Fibroblast of lung (primary cell): ENCODE results near the gene RAB37.

Experiments
- EZH2 ChIP-seq: IDR thresholded peaks from 2 replicates; pipeline ENCODE4 v1.5.1; 2012; ENCODE audit warnings: low read length, control low read depth, mild to moderate bottlenecking; ENCODE audit errors: missing control alignments
- TF ChIP-seq, protein P1 (sequence below), 2 donors: IDR thresholded peaks in 1 of 2; conservative IDR thresholded peaks in 1 of 2; 1 replicate in 1 of 2; 2 replicates in 1 of 2; pipeline ENCODE4 v1.5.1; 2011 to 2012; ENCODE audit warnings: low read length in 2 of 2, control low read depth in 1 of 2, inconsistent platforms in 1 of 2, low read depth in 1 of 2, mild to moderate bottlenecking in 1 of 2

DNA sequence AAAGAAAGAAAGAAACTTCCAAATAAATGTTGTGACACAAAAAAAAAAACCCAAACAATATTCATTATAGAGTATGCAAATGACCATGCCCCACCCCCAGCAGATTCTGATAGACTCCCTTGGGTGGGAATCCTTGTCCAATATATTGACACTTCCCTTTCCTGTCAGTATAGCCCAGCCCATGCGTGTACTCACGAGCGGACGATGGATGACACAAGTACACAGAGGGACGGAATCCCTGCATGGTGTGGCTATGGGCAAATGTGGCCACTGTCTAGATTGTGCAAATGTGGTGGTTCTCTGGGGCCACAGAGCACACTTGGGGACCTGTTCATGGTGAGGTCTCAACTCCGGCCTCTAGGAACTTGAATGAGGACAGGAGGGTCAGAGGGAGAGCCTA lies 3.1 kb downstream of the RAB37 start:
- TF ChIP-seq, protein P1, sequence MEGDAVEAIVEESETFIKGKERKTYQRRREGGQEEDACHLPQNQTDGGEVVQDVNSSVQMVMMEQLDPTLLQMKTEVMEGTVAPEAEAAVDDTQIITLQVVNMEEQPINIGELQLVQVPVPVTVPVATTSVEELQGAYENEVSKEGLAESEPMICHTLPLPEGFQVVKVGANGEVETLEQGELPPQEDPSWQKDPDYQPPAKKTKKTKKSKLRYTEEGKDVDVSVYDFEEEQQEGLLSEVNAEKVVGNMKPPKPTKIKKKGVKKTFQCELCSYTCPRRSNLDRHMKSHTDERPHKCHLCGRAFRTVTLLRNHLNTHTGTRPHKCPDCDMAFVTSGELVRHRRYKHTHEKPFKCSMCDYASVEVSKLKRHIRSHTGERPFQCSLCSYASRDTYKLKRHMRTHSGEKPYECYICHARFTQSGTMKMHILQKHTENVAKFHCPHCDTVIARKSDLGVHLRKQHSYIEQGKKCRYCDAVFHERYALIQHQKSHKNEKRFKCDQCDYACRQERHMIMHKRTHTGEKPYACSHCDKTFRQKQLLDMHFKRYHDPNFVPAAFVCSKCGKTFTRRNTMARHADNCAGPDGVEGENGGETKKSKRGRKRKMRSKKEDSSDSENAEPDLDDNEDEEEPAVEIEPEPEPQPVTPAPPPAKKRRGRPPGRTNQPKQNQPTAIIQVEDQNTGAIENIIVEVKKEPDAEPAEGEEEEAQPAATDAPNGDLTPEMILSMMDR (conservative IDR thresholded peaks at IDR 0.05 in 1 of 2, IDR thresholded peaks at IDR 0.05 in 1 of 2; ENCODE audit: low read depth in 1 of 2, low read length in 2 of 2) = no peak
- no peak for TF ChIP-seq EZH2
